Measurements from ENCODE around the gene A2M.

The A2M gene

GRCh38 chr12:9024512-9024911, 91.2 kb downstream of the A2M start:
- no peak for TF ChIP-seq CTCF (IDR thresholded peaks at IDR 0.05; ENCODE audit: low read depth, low read length, missing control alignments)
- H3K4me3 ChIP-seq (replicated peaks; ENCODE audit: low read depth, low read length), result no peak overlapping the region
- DNase-seq (ENCODE audit: extremely low read depth, low read depth), result no peak

- DNase-seq (ENCODE audit: extremely low read depth, low read depth), result no peak
- no peak for TF ChIP-seq CTCF (IDR thresholded peaks at IDR 0.05; ENCODE audit: low read depth, low read length, missing control alignments)
- no peak overlapping the region for H3K4me3 ChIP-seq (replicated peaks; ENCODE audit: low read depth, low read length)
Measured at GRCh38 chr12:9022592-9022991, 93.1 kb downstream of the A2M start.
